Breast epithelium (tissue), 4 donors: ENCODE results near the gene GALNT1. TPM values are rescaled to one million over a fixed set of nuclear protein-coding genes. Genes with fewer than 3 reads are reported as not detected.
A peak's percentile ranks its signal among the peaks of the same experiment; 100 is the strongest.

ENCODE experiments used
- DNase-seq, 2 donors: peaks; one replicate each; pipeline ENCODE4 v3.0.0-alpha.2; 2019; ENCODE audit warnings: low spot score in 2 of 2
- H3K27ac ChIP-seq, 2 donors: fragments of 200-600 bp; sonication (generic) in 1 of 2; one replicate each; pipeline ENCODE4 v1.5.1; 2016 to 2019; ENCODE audit warnings: mild to moderate bottlenecking in 1 of 2
- H3K27me3 ChIP-seq, 2 donors: fragments of 200-600 bp; sonication (generic) in 1 of 2; one replicate each; pipeline versions ENCODE4 v1.5.1 to v1.6.0; 2017 to 2019; ENCODE audit warnings: control low read depth in 1 of 2, mild to moderate bottlenecking in 1 of 2
- H3K36me3 ChIP-seq: fragments of 200-600 bp; one replicate; pipeline ENCODE4 v1.5.1; 2019
- H3K4me1 ChIP-seq, 2 donors: fragments of 200-600 bp; sonication (generic); one replicate each; pipeline ENCODE4 v1.5.1; 2016 to 2019; ENCODE audit warnings: control low read depth in 1 of 2
- H3K4me3 ChIP-seq, 3 donors: fragments of 200-600 bp; sonication (generic); 1 replicate in 2 of 3; 2 replicates in 1 of 3; pipeline ENCODE4 v1.5.1; 2016 to 2019; ENCODE audit warnings: mild to moderate bottlenecking in 3 of 3, moderate library complexity in 2 of 3
- H3K9me3 ChIP-seq, 2 donors: fragments of 200-600 bp; sonication (generic) in 1 of 2; one replicate each; pipeline ENCODE4 v1.5.1; 2016 to 2019; ENCODE audit warnings: control low read depth in 1 of 2
- CTCF ChIP-seq, 3 donors: fragments of 450-650 bp; IDR thresholded peaks; one replicate each; pipeline ENCODE4 v1.5.1; 2016 to 2017; ENCODE audit warnings: antibody characterized with exemption in 3 of 3, mild to moderate bottlenecking in 3 of 3, moderate library complexity in 3 of 3
- POLR2A ChIP-seq: fragments of 450-650 bp; IDR thresholded peaks from one replicate; pipeline ENCODE4 v1.6.1; 2016; ENCODE audit warnings: antibody characterized with exemption, mild to moderate bottlenecking, moderate library complexity
- POLR2AphosphoS5 ChIP-seq, 3 donors: sonication (generic); formaldehyde crosslinking; IDR thresholded peaks; one replicate each; pipeline ENCODE4 v1.6.1; 2017; ENCODE audit warnings: antibody characterized with exemption in 3 of 3
- intact Hi-C: fragments of 100-400 bp; cut with DNase I; formaldehyde crosslinking; loops from one replicate; pipeline ENCODE4 v1.15.1; 2023; ENCODE audit warnings: low total_unique reads
- total RNA-seq, 3 donors: library from RNA; depleted of rRNA; stranded (reverse); fragments of >200 nt; gene quantifications; one replicate each; pipeline ENCODE4 v1.1.0, GENCODE V29; 2016

The GALNT1 gene
- total RNA-seq, 3 donors from 2014 or later = 34.9 to 60.9 (median 46.5) TPM

GRCh38 chr18:35634323-35634722 is 52.8 kb downstream of the GALNT1 start:
- H3K4me1 ChIP-seq = no peaks in the 10 kb centered on the region
- no peaks in the 10 kb centered on the region for H3K27me3 ChIP-seq
- no peak overlapping the region for H3K4me3 ChIP-seq
- no peaks in the 10 kb centered on the region for H3K36me3 ChIP-seq
- DNase-seq = no peak
- TF ChIP-seq POLR2AphosphoS5 (IDR thresholded peaks at IDR 0.05) (no peak), POLR2A (no peak), CTCF (IDR thresholded peaks at IDR 0.05) (no peak)
- H3K27ac ChIP-seq = no peak overlapping the region
- no peaks in the 10 kb centered on the region for H3K9me3 ChIP-seq
- intact Hi-C loops = loop anchor here (10.0 kb wide), 1 partner anchor 490 kb away; the partner anchor contains the start of genes ELP2 and SLC39A6

GRCh38 chr18:35635170-35635569 is 53.6 kb downstream of the GALNT1 start:
- no peaks in the 10 kb centered on the region for H3K36me3 ChIP-seq
- no peaks in the 10 kb centered on the region for H3K4me1 ChIP-seq
- H3K9me3 ChIP-seq = no peaks in the 10 kb centered on the region
- H3K27ac ChIP-seq = peak overlapping the region in 1 of 2 donors; percentile 38
- intact Hi-C loops = loop anchor here (10.0 kb wide), 1 partner anchor 490 kb away; the partner anchor contains the start of genes ELP2 and SLC39A6
- no peak for TF ChIP-seq POLR2A
- TF ChIP-seq POLR2AphosphoS5 (IDR thresholded peaks at IDR 0.05) = no peak
- no peak for TF ChIP-seq CTCF (IDR thresholded peaks at IDR 0.05)
- no peak overlapping the region for H3K4me3 ChIP-seq
- no peak for DNase-seq
- no peaks in the 10 kb centered on the region for H3K27me3 ChIP-seq

- H3K27me3 ChIP-seq = no peaks in the 10 kb centered on the region
- no peaks in the 10 kb centered on the region for H3K36me3 ChIP-seq
- no peak for TF ChIP-seq CTCF (IDR thresholded peaks at IDR 0.05)
- no peak for TF ChIP-seq POLR2AphosphoS5 (IDR thresholded peaks at IDR 0.05)
- TF ChIP-seq POLR2A = no peak
- intact Hi-C loops = loop anchor here (10.0 kb wide), 1 partner anchor 488 kb away; the partner anchor contains the start of genes ELP2 and SLC39A6
- H3K27ac ChIP-seq = no peak overlapping the region
- DNase-seq = no peak
- H3K9me3 ChIP-seq = no peaks in the 10 kb centered on the region
- H3K4me1 ChIP-seq = no peaks in the 10 kb centered on the region
- H3K4me3 ChIP-seq = no peak overlapping the region
Observed at GRCh38 chr18:35637227-35637626, 55.7 kb downstream of the GALNT1 start.

- no peaks in the 10 kb centered on the region for H3K4me1 ChIP-seq
- DNase-seq = no peak
- no peak overlapping the region for H3K4me3 ChIP-seq
- no peaks in the 10 kb centered on the region for H3K36me3 ChIP-seq
- H3K27me3 ChIP-seq = no peaks in the 10 kb centered on the region
- intact Hi-C loops = loop anchor here (10.0 kb wide), 1 partner anchor 486 kb away; the partner anchor contains the start of genes ELP2 and SLC39A6
- H3K9me3 ChIP-seq = no peaks in the 10 kb centered on the region
- no peak overlapping the region for H3K27ac ChIP-seq
- TF ChIP-seq POLR2AphosphoS5 (IDR thresholded peaks at IDR 0.05) (no peak), CTCF (IDR thresholded peaks at IDR 0.05) (no peak), POLR2A (no peak)
Observed at GRCh38 chr18:35639296-35639695, 57.8 kb downstream of the GALNT1 start.

- no peak for DNase-seq
- H3K27me3 ChIP-seq = no peaks in the 10 kb centered on the region
- H3K4me1 ChIP-seq = no peaks in the 10 kb centered on the region
- TF ChIP-seq POLR2AphosphoS5 (IDR thresholded peaks at IDR 0.05) (no peak), POLR2A (no peak), CTCF (IDR thresholded peaks at IDR 0.05) (no peak)
- intact Hi-C loops = no loop called here
- H3K27ac ChIP-seq = no peak overlapping the region
- H3K9me3 ChIP-seq = no peaks in the 10 kb centered on the region
- no peak overlapping the region for H3K4me3 ChIP-seq
- no peaks in the 10 kb centered on the region for H3K36me3 ChIP-seq
Observed at GRCh38 chr18:35641467-35641866, 59.9 kb downstream of the GALNT1 start.
